HG03066 (cell line): Measurements from ENCODE around the gene KIFC1.
"Not testable (repeated sequence)": the region's sequence is repeated elsewhere in the genome, so short reads cannot be mapped to it uniquely, and the experiment has no call there.

Experiments used
- ATAC-seq: cut with Tn5 transposase; IDR thresholded peaks from one replicate; pipeline ENCODE4 v1.9.1; 2021; ENCODE audit warnings: low read depth; ENCODE audit not compliant: unreplicated experiment

KIFC1 gene

DNA sequence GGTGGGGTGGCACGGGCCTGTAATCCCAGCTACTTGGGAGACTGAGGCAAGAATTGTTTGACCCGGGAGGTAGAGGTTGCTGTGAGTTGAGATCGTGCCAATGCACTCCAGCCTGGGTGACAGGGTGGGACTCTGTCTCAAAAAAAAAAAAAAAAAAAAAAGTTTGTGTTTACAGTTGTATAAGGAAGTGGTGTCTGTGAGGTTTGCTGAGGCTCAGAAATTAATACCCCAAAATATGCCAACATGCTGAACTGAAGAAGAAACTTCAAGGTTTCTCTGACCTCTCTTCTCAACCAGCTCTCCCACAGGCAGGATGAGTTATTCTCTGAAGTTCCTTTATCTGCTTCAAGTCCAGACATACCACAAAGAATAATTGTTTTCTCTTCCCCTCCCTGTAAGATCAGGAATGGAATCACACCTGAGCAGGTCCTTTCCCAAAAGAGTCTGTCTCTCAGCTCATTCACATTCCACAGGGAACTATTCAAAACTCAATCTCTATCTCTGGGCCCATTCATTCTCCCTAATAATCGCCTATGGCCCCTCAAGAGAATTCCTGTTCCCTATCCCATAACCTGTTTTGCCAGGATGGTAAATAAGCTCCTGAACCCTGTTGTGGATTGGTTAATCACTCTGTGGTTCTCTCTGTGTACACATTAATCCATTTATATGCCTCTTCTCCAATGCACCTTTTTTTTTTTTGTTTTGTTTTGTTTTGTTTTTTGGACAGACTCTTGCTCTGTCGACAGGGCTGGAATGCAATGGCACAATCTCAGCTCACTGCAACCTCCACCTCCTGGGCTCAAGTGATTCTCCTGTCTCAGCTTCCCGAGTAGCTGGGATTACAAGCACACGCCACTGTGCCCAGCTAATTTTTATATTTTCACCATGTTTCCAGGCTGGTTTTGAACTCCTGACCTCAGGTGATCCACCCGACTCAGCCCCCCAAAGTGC is 17.4 kb upstream of the KIFC1 start:
- no peak for ATAC-seq

DNA sequence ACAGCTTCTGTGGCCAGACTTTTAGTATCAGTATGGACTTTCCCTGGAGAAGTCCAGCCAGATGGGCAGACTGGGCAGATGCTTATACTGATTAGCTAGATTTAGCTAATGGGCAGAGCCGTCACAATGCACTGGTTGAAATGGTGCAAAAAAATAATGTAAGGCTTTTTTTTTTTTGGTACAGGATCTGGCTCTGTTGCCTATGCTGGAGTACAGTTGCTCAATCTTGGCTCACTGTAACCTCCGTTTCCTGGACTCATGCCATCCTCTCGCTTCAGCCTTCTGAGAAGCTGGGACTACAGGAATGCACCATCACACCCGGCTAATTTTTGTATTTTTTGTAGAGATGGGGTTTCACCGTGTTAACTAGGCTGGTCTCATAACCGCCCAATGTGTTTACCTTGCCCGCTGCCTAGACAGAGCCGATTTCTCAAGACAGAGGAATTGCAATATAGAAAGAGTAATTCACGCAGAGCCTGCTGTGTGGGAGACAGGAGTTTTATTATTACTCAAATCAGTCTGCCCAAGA is 16.4 kb upstream of the KIFC1 start:
- no peak for ATAC-seq

DNA sequence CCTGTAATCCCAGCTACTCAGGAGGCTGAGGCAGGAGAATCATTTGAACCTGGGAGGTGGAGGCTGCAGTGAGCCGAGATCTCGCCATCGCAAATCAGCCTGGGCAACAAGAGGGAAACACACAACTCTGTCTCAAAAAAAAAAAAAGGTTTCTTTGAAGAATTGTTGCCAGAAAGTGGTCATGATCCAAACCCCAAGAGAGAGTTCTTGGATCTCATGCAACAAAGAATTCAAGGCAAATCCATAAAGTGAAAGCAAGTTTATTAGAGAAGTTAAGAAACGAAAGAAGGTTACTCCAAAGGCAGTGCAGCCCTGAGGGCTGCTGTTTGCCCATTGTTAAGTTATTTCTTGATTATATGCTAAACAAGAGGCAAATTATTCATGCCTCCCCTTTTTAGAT is 14.5 kb upstream of the KIFC1 start:
- no peak for ATAC-seq

DNA sequence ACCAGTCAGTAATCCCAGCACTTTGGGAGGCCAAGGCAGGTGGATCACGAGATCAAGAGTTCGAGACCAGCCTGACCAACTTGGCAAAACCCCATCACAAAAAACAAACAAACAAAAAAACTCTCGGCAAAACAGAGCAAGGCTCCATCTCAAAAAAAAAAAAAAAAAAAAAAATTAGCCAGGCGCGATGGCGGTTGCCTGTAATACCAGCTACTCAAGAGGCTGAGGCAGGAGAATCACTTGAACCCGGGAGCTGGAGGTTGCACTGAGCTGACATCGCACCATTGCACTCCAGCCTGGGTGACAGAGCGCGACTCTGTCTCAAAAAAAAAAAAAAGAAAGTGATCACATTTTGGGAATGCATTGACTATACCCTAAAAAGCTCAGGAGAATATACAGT is 12.4 kb upstream of the KIFC1 start:
- not testable (repeated sequence) for ATAC-seq

DNA sequence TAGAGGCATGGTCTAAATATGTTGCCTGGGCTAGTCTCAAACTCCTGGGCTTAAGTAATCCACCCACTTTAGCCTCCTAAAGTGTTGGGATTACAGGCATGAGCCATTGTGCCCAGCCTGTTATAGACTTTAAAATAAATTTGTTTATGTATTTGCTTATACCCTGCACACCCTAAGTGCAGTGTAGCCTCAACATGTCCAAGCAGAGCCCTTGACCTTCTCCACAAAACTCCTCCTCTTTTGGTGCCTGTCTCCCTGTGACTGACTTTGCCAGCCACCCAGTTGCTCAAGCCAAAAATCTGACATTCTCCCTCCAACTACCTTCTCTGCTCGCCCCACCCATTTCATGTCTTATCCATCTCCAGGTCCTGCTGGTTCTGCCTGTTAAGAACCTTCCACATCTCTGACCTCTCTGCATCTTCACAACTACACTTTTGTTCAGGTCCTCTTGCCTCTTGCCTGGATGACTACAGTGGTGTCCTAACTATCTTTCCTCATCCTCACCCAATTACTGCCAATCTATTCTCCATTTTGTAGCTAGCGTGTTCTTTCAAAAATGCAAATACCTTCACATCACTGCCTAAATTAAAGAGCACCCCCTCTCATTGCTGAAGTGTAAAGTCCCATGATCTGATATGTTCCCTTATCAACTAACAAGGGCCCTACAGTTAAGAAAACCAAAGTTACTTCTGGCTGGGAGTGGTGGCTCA is 11.2 kb upstream of the KIFC1 start:
- no peak for ATAC-seq

DNA sequence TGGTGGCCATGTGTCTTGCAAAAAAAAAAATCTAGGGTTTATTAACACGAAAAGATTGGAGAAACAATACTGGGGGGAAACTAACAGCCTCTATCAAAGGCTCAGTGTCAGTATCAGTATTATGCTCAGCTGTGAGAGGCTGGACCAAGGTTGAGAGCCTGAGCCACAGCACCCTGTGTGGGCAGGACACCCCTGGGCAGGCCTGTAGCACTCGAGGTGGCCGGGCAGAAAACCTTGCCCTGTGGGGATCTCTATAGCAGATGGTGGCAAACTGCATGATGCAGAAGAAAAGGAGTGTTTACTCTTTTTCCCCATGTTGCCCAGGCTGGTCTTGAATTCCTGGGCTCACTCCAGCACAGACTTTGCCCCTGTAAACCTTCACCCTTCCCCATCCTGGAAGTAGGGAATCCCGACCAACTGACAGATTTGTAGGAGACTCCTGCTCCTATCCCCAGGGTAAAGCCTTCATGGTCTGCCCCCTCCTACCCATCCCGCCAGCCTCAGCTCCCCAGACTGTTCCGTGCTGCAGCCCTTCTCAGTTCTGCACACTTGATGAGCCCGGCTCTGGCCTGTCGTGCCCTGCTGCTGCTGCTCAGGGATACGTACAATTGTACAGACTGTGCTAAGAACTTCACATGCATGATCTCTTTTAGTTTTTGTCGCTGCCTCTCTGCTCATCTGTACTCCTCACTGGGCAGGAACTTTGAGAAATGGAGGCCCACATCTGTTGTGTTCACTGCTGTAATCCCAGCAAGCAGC is 8.0 kb upstream of the KIFC1 start:
- no peak for ATAC-seq

DNA sequence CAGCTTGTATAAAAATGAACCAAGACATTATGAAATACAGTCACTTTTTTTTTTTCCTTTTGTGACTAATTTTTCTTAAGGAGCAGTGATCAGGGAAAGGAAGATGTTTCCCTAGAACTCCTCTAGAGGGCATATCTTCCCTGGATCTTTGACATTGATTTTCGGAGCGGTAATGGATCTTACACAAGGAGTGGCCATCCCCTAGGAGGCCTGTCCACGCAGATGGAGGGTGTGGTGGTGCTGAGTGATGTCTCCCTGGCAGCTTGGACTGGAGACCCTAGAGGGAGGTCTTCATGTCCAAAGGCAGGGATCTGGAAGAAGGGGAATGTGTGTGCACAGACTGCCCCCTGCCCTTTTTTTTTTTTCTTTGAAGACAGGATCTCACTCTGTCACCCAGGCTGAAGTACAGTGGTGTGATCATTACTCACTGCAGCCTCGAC is 7.0 kb upstream of the KIFC1 start:
- ATAC-seq: no peak

DNA sequence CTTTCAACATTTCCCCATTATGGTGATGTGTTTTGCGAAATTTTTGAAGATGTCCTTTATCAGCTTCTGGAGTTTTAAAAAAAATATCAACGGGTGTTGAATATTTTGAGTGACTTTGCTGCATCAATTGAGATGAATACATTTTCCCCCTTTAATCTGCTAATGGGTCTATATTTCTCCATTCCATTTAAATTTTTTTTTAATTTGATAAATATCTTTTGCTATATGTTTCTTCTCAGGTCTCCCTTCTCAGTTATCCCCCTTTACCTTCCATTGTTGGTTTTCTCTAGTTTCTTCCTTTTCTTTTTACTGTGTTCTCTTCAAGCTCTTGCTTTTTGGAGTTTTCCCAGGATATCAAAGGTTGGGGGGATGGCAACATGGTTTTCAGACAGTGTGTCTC is 1.4 kb upstream of the KIFC1 start:
- ATAC-seq: no peak

DNA sequence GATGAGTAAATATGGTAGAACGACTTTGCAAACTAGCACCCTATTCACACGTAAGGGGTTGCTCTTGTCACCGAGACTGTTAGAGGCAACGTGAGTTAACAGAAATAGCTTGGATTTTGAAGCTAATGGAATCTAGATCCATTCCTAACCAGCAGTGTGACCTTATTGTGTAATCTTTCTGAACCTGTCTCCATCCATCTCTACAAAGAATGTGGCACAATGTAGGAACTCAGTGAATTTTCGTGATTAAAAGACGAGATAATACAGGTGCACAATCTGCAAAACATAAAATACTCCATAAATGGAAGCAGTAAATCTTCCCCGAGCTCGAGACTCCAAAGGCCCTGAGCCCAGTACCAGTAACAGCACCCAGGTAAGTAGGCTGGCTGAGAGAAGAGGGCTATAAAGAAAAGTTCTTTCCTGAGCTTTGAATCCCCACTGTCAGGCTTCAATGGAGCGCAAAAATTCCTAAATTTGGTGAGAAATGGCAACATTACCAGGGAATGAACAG is 801 bp upstream of the KIFC1 start:
- ATAC-seq: no peak

DNA sequence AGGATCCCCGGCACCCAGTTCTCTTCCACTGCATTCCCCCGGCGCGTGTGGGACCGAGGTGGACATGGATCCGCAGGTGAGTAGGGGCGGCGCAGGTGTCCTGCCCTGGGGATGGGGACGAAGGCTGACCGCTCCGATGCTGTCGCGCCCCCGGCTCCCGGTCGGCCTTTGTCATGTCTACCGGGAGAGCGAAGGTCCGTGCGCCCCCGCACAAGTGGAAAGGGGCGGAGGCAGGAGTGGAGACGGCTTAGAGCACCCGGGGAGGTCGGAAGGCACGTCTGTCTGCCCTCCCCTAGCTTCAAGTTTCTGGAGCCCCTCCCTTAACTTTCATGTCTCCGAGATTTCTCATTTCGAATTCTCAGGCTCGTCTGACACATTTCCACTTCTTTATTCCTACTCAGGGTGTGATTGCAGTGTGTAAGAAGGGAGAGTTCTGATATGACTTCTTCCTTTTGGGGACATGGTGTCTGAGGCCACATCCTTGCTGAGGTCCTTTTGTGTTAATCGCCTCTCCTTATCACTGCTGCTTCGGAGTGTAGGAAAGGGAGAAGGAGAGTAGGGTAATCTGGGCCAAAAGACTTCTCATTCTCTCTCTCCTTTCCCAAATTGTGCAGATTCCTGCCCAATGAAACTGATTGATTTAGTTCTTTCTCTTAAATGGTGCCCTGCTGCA is 435 bp downstream of the KIFC1 start:
- peak; percentile 14 for ATAC-seq

DNA sequence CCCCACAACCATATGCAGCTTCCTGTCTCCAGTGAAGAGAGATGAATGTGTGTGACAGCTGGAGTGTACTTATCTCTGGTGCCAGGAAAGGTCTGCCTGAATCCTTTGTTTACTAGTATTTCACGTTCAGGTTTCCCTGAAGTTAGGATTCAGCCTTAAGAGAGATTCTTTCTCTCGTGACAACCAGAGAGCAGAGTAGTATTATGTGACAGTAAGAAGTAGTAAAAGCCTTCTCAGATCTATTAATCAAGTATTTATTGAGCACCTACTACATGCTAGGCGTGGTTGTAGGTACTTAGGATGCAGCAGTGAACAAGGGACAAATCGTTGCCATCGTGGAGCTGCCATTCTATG is 949 bp downstream of the KIFC1 start:
- ATAC-seq: no peak

DNA sequence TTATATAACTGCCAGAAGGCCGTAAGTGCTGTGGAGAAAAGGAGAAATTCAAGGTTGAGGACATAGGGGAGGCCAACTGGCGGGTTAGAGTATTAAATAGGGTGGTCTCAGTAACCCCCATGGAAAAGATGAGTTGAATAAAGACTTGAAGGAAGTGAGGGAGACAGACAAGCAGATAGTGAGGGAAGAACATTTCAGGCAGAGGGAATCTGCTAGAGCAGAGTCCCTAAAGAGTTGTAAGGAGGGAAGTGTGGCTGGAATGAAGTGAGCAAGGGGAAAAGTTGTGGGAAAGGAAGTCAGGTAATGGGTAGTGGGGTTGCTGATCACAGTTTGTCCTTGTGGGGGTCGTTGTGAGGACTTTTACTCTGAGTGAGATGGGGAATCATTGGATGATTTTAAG is 1.4 kb downstream of the KIFC1 start:
- ATAC-seq: no peak

DNA sequence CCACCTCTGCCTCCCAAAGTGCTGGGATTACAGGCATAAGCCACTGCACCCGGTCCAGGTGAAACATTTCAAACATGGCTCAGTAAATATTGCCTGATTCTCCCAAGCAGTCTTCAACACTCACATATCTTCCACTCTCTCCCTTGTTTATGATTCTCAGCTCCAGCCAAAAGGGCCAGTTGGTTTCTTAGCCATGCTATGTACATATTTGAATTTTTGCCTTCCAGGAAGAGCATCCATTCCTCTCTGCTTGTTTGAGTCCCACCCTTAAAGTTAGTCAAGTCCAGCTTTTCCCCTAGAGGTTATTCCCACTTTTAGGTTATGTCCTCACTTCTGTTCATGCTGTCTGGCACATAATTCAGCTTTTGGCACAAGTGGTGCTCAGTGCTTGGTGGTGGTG is 5.9 kb downstream of the KIFC1 start:
- ATAC-seq: no peak

DNA sequence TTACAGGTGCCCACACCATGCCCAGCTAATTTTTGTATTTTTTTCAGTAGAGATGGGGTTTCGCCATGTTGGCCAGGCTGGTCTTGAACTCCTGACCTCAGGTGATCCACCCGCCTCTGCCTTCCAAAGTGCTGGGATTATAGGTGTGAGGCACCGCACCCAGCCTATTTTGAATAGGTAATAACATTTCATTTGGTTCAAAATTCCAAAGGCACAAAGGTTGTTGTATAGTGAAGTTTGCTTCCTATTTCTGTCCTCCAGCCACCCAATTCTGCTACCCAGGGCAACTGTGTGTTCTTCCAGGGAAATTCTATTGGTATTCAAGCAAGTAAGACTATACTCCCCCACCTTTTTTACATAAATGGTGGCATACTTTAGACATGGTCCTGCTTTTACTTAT is 7.0 kb downstream of the KIFC1 start:
- not testable (repeated sequence) for ATAC-seq

DNA sequence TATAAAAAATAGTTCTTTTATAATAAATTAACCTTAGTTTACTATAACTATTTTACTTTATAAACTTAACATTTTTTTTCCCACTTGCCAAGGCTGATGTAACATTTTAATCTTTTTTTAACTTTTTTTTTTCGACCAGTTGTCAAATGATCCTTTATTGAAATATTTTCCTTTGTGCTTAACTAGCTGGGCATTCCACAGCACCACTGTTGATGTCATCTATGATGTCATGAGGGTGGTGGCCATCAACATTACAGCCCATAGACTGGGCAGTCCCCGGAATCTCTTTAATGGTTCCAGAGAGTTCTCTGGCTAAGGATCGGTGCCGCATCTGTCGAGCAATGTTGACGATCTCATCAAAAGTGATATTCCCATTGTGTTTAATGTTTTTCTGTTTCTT is 8.3 kb downstream of the KIFC1 start:
- not testable (repeated sequence) for ATAC-seq

DNA sequence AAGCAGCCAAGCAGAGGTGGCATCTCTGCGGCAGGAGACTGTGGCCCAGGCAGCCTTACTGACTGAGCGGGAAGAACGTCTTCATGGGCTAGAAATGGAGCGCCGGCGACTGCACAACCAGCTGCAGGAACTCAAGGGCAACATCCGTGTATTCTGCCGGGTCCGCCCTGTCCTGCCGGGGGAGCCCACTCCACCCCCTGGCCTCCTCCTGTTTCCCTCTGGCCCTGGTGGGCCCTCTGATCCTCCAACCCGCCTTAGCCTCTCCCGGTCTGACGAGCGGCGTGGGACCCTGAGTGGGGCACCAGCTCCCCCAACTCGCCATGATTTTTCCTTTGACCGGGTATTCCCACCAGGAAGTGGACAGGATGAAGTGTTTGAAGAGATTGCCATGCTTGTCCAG is 13.3 kb downstream of the KIFC1 start:
- no peak for ATAC-seq

DNA sequence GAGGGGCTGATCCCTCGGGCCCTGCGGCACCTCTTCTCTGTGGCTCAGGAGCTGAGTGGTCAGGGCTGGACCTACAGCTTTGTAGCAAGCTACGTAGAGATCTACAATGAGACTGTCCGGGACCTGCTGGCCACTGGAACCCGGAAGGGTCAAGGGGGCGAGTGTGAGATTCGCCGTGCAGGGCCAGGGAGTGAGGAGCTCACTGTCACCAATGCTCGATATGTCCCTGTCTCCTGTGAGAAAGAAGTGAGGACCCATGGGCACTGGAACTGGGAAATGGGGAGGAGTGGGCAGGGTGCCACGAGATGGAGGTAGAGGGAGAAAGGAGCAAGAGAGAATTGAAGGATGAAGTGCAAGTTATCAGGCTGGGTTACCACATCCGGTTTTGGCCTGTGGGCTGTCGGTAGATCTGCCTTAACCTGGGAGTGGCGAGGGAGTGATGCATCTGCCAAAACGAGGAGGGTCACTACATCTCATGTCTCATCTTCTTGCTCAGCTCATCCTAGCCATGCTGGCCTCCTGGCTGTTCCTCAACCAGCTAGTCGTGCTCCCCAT is 13.8 kb downstream of the KIFC1 start:
- ATAC-seq: no peak

DNA sequence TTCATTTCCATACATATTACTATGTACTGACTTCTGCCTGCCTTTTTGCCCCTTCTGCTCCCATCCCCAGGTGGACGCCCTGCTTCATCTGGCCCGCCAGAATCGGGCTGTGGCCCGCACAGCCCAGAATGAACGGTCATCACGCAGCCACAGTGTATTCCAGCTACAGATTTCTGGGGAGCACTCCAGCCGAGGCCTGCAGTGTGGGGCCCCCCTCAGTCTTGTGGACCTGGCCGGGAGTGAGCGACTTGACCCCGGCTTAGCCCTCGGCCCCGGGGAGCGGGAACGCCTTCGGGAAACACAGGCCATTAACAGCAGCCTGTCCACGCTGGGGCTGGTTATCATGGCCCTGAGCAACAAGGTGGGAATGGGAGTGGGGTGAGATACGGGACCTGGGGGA is 14.5 kb downstream of the KIFC1 start:
- ATAC-seq: no peak

DNA sequence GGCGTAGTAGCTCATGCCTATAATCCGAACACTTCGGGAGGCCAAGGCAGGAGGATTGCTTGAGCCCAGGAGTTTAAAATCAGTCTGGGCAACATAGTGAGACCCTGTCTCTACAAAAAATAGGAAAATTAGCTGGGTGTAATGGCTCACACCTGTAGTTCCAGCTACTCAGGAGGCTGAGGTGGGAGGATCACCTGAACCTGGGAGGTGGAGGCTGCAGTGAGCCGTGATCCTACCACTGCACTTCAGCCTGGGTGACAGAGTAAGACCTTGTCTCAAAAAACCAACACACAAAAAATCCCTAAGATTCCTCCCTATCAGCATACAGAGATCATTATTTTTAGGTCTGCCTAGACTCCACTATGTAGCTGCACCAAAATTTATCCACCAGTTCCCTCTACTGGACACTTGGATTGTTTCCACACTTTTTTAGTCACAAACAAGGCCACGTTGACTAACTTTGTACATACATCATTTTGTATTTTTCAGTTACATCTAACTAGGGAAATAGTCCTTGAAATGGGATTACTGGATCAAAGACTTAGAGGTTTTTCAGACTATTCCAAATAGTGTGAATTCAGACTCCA is 15.6 kb downstream of the KIFC1 start:
- no peak for ATAC-seq
